Right lobe of liver (tissue), 4 donors: Measurements from ENCODE around the gene MACROH2A1.

Source experiments
- POLR2A ChIP-seq: fragments of 450-650 bp; IDR thresholded peaks from one replicate; pipeline ENCODE4 v1.6.1; 2017; ENCODE audit warnings: antibody characterized with exemption, mild to moderate bottlenecking
- TF ChIP-seq, protein P1 (sequence below), 4 donors: fragments of 200-600 bp in 3 of 4; fragments of 450-650 bp in 1 of 4; IDR thresholded peaks; one replicate each; pipeline versions ENCODE4 v1.5.1 to v1.8.0; 2016 to 2022; ENCODE audit warnings: antibody characterized with exemption in 4 of 4, mild to moderate bottlenecking in 2 of 4
- donor health status: DM: no; HTN: no; CAD: no.
- donor health status: DM: no; HTN: no; CAD: no.
- donor health status: DM: no; HTN: yes; CAD: no.

DNA sequence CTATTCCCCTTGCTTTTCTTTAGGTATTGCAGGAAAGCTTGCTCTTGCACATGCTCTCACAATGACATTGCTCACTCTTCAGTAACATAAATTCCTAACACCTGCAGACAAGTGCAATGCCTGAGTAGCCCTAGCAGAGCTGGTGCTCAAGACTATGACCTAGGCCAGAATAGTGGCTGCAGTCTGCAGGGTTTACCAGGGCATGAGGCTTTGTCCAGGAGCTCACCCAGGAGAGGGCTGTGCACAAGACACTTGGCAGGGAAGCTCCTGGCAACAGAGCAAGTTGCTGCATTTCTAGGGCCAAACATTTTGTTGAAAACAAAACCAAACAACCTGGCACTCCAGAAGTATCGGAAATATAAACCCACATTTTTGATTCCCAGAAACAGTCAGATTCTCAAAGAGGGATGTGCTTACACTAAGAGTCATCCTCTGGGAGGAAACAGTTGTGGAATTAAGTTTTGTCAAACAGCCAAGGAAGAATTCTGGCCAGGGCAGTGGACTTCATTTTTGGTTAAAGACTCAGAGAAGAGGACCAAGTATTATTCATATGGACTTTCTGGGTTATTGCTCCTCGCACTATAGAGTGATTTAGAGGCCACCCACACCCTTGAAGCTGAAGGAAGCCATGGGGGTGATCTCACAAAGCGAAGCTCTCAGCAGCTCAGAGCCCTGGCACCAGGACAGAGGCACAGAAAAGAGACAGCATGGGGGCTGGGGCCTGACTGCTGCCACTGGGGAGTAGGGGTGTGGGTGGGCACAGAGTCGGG, 44.9 kb downstream of the MACROH2A1 start:
- TF ChIP-seq, protein P1, sequence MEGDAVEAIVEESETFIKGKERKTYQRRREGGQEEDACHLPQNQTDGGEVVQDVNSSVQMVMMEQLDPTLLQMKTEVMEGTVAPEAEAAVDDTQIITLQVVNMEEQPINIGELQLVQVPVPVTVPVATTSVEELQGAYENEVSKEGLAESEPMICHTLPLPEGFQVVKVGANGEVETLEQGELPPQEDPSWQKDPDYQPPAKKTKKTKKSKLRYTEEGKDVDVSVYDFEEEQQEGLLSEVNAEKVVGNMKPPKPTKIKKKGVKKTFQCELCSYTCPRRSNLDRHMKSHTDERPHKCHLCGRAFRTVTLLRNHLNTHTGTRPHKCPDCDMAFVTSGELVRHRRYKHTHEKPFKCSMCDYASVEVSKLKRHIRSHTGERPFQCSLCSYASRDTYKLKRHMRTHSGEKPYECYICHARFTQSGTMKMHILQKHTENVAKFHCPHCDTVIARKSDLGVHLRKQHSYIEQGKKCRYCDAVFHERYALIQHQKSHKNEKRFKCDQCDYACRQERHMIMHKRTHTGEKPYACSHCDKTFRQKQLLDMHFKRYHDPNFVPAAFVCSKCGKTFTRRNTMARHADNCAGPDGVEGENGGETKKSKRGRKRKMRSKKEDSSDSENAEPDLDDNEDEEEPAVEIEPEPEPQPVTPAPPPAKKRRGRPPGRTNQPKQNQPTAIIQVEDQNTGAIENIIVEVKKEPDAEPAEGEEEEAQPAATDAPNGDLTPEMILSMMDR (IDR thresholded peaks at IDR 0.05) = no peak
- no peak for TF ChIP-seq POLR2A
